ENCODE measurements around the gene EXOSC1.

EXOSC1 gene

GRCh38 chr10:97462309-97462708 lies 16.5 kb upstream of the EXOSC1 start:
- no peak overlapping the region for H3K9ac ChIP-seq (ENCODE audit: low read length in 5 of 5)
- H3K4me1 ChIP-seq (ENCODE audit: control insufficient read depth in 5 of 5, insufficient read depth in 5 of 5, low read length in 5 of 5), result peaks cover 4 to 27% (median 19%) of the 10 kb centered on the region in 5 donors
- peaks cover 7 to 94% (median 89%) of the 10 kb centered on the region in 5 donors for H3K36me3 ChIP-seq (ENCODE audit: control insufficient read depth in 5 of 5, insufficient read depth in 5 of 5, low read length in 5 of 5)
- H3K27me3 ChIP-seq (ENCODE audit: control insufficient read depth in 5 of 5, insufficient read depth in 4 of 5, low read length in 5 of 5), result no peaks in the 10 kb centered on the region
- no peaks in the 10 kb centered on the region for H3K9me3 ChIP-seq (ENCODE audit: control insufficient read depth in 5 of 5, low read length in 5 of 5)
- no peak overlapping the region for H3K27ac ChIP-seq (ENCODE audit: low read depth, low read length)
- H3K4me3 ChIP-seq (ENCODE audit: low read depth in 1 of 5, low read length in 5 of 5), result no peak overlapping the region

- peaks cover 7 to 94% (median 84%) of the 10 kb centered on the region in 5 donors for H3K36me3 ChIP-seq (ENCODE audit: control insufficient read depth in 5 of 5, insufficient read depth in 5 of 5, low read length in 5 of 5)
- no peak overlapping the region for H3K4me3 ChIP-seq (ENCODE audit: low read depth in 1 of 5, low read length in 5 of 5)
- H3K27me3 ChIP-seq (ENCODE audit: control insufficient read depth in 5 of 5, insufficient read depth in 4 of 5, low read length in 5 of 5), result no peaks in the 10 kb centered on the region
- peaks cover under 1 to 15% (median 7%) of the 10 kb centered on the region in 5 donors for H3K4me1 ChIP-seq (ENCODE audit: control insufficient read depth in 5 of 5, insufficient read depth in 5 of 5, low read length in 5 of 5)
- H3K9ac ChIP-seq (ENCODE audit: low read length in 5 of 5), result peak overlapping the region in 1 of 5 donors; percentile 23
- no peak overlapping the region for H3K27ac ChIP-seq (ENCODE audit: low read depth, low read length)
- no peaks in the 10 kb centered on the region for H3K9me3 ChIP-seq (ENCODE audit: control insufficient read depth in 5 of 5, low read length in 5 of 5)
These were observed 14.1 kb upstream of the EXOSC1 start for GRCh38 chr10:97459933-97460332.

- Histone ChIP-seq H3K27me3 (ENCODE audit: control insufficient read depth in 5 of 5, insufficient read depth in 4 of 5, low read length in 5 of 5) (no peaks in the 10 kb centered on the region), H3K27ac (ENCODE audit: low read depth, low read length) (no peak overlapping the region), H3K4me1 (ENCODE audit: control insufficient read depth in 5 of 5, insufficient read depth in 5 of 5, low read length in 5 of 5) (peaks cover 4 to 21% (median 11%) of the 10 kb centered on the region in 5 donors), H3K9me3 (ENCODE audit: control insufficient read depth in 5 of 5, low read length in 5 of 5) (no peaks in the 10 kb centered on the region), H3K36me3 (ENCODE audit: control insufficient read depth in 5 of 5, insufficient read depth in 5 of 5, low read length in 5 of 5) (peaks cover 7 to 89% (median 86%) of the 10 kb centered on the region in 5 donors), H3K9ac (ENCODE audit: low read length in 5 of 5) (no peak overlapping the region), H3K4me3 (ENCODE audit: low read depth in 1 of 5, low read length in 5 of 5) (no peak overlapping the region)
These were observed 13.3 kb upstream of the EXOSC1 start for GRCh38 chr10:97459111-97459510.

- Histone ChIP-seq H3K27ac (ENCODE audit: low read depth, low read length) (no peak overlapping the region), H3K27me3 (ENCODE audit: control insufficient read depth in 5 of 5, insufficient read depth in 4 of 5, low read length in 5 of 5) (no peaks in the 10 kb centered on the region), H3K9me3 (ENCODE audit: control insufficient read depth in 5 of 5, low read length in 5 of 5) (no peaks in the 10 kb centered on the region), H3K36me3 (ENCODE audit: control insufficient read depth in 5 of 5, insufficient read depth in 5 of 5, low read length in 5 of 5) (peaks cover 7 to 85% (median 73%) of the 10 kb centered on the region in 5 donors), H3K4me1 (ENCODE audit: control insufficient read depth in 5 of 5, insufficient read depth in 5 of 5, low read length in 5 of 5) (peaks cover 4 to 18% (median 15%) of the 10 kb centered on the region in 5 donors), H3K9ac (ENCODE audit: low read length in 5 of 5) (no peak overlapping the region), H3K4me3 (ENCODE audit: low read depth in 1 of 5, low read length in 5 of 5) (no peak overlapping the region)
These were observed 10.9 kb upstream of the EXOSC1 start for GRCh38 chr10:97456686-97457065.

- Histone ChIP-seq H3K9ac (ENCODE audit: low read length in 5 of 5) (no peak overlapping the region), H3K27me3 (ENCODE audit: control insufficient read depth in 5 of 5, insufficient read depth in 4 of 5, low read length in 5 of 5) (no peaks in the 10 kb centered on the region), H3K9me3 (ENCODE audit: control insufficient read depth in 5 of 5, low read length in 5 of 5) (no peaks in the 10 kb centered on the region), H3K27ac (ENCODE audit: low read depth, low read length) (peak overlapping the region; percentile 42), H3K36me3 (ENCODE audit: control insufficient read depth in 5 of 5, insufficient read depth in 5 of 5, low read length in 5 of 5) (peaks cover 7 to 82% (median 68%) of the 10 kb centered on the region in 5 donors), H3K4me1 (ENCODE audit: control insufficient read depth in 5 of 5, insufficient read depth in 5 of 5, low read length in 5 of 5) (peaks cover 4 to 18% (median 16%) of the 10 kb centered on the region in 5 donors), H3K4me3 (ENCODE audit: low read depth in 1 of 5, low read length in 5 of 5) (no peak overlapping the region)
These were observed 10.4 kb upstream of the EXOSC1 start for GRCh38 chr10:97456034-97456685.

GRCh38 chr10:97454330-97455036 lies 8.7 kb upstream of the EXOSC1 start:
- Histone ChIP-seq H3K27ac (ENCODE audit: low read depth, low read length) (peak overlapping the region; percentile 42), H3K36me3 (ENCODE audit: control insufficient read depth in 5 of 5, insufficient read depth in 5 of 5, low read length in 5 of 5) (peaks cover 0 to 69% (median 51%) of the 10 kb centered on the region in 5 donors), H3K9me3 (ENCODE audit: control insufficient read depth in 5 of 5, low read length in 5 of 5) (no peaks in the 10 kb centered on the region), H3K4me3 (ENCODE audit: low read depth in 1 of 5, low read length in 5 of 5) (no peak overlapping the region), H3K27me3 (ENCODE audit: control insufficient read depth in 5 of 5, insufficient read depth in 4 of 5, low read length in 5 of 5) (no peaks in the 10 kb centered on the region), H3K9ac (ENCODE audit: low read length in 5 of 5) (peak overlapping the region in 2 of 5 donors; percentile 29 to 44), H3K4me1 (ENCODE audit: control insufficient read depth in 5 of 5, insufficient read depth in 5 of 5, low read length in 5 of 5) (peaks cover 4 to 26% (median 22%) of the 10 kb centered on the region in 5 donors)

GRCh38 chr10:97452352-97452751 lies 6.5 kb upstream of the EXOSC1 start:
- Histone ChIP-seq H3K27ac (ENCODE audit: low read depth, low read length) (no peak overlapping the region), H3K4me1 (ENCODE audit: control insufficient read depth in 5 of 5, insufficient read depth in 5 of 5, low read length in 5 of 5) (peaks cover 6 to 30% (median 27%) of the 10 kb centered on the region in 5 donors), H3K27me3 (ENCODE audit: control insufficient read depth in 5 of 5, insufficient read depth in 4 of 5, low read length in 5 of 5) (no peaks in the 10 kb centered on the region), H3K4me3 (ENCODE audit: low read depth in 1 of 5, low read length in 5 of 5) (no peak overlapping the region), H3K9me3 (ENCODE audit: control insufficient read depth in 5 of 5, low read length in 5 of 5) (no peaks in the 10 kb centered on the region), H3K36me3 (ENCODE audit: control insufficient read depth in 5 of 5, insufficient read depth in 5 of 5, low read length in 5 of 5) (peaks cover 0 to 49% (median 32%) of the 10 kb centered on the region in 5 donors), H3K9ac (ENCODE audit: low read length in 5 of 5) (no peak overlapping the region)

- Histone ChIP-seq H3K4me3 (ENCODE audit: low read depth in 1 of 5, low read length in 5 of 5) (no peak overlapping the region), H3K36me3 (ENCODE audit: control insufficient read depth in 5 of 5, insufficient read depth in 5 of 5, low read length in 5 of 5) (peaks cover 0 to 41% (median 24%) of the 10 kb centered on the region in 5 donors), H3K4me1 (ENCODE audit: control insufficient read depth in 5 of 5, insufficient read depth in 5 of 5, low read length in 5 of 5) (peaks cover 6 to 38% (median 35%) of the 10 kb centered on the region in 5 donors), H3K9ac (ENCODE audit: low read length in 5 of 5) (no peak overlapping the region), H3K27me3 (ENCODE audit: control insufficient read depth in 5 of 5, insufficient read depth in 4 of 5, low read length in 5 of 5) (no peaks in the 10 kb centered on the region), H3K27ac (ENCODE audit: low read depth, low read length) (no peak overlapping the region), H3K9me3 (ENCODE audit: control insufficient read depth in 5 of 5, low read length in 5 of 5) (no peaks in the 10 kb centered on the region)
These were observed 5.8 kb upstream of the EXOSC1 start for GRCh38 chr10:97451605-97452004.

GRCh38 chr10:97450828-97451227 lies 5.0 kb upstream of the EXOSC1 start:
- no peak overlapping the region for H3K27ac ChIP-seq (ENCODE audit: low read depth, low read length)
- H3K9me3 ChIP-seq (ENCODE audit: control insufficient read depth in 5 of 5, low read length in 5 of 5), result no peaks in the 10 kb centered on the region
- no peak overlapping the region for H3K4me3 ChIP-seq (ENCODE audit: low read depth in 1 of 5, low read length in 5 of 5)
- no peak overlapping the region for H3K9ac ChIP-seq (ENCODE audit: low read length in 5 of 5)
- H3K36me3 ChIP-seq (ENCODE audit: control insufficient read depth in 5 of 5, insufficient read depth in 5 of 5, low read length in 5 of 5), result peaks cover 0 to 34% (median 17%) of the 10 kb centered on the region in 5 donors
- no peaks in the 10 kb centered on the region for H3K27me3 ChIP-seq (ENCODE audit: control insufficient read depth in 5 of 5, insufficient read depth in 4 of 5, low read length in 5 of 5)
- peaks cover 6 to 43% (median 40%) of the 10 kb centered on the region in 5 donors for H3K4me1 ChIP-seq (ENCODE audit: control insufficient read depth in 5 of 5, insufficient read depth in 5 of 5, low read length in 5 of 5)

GRCh38 chr10:97445357-97445721 lies 467 bp downstream of the EXOSC1 start:
- Histone ChIP-seq H3K27ac (ENCODE audit: low read depth, low read length) (peak overlapping the region; percentile 62), H3K36me3 (ENCODE audit: control insufficient read depth in 5 of 5, insufficient read depth in 5 of 5, low read length in 5 of 5) (peaks cover 0 to 15% (median 8%) of the 10 kb centered on the region in 5 donors), H3K4me1 (ENCODE audit: control insufficient read depth in 5 of 5, insufficient read depth in 5 of 5, low read length in 5 of 5) (peaks cover 3 to 32% (median 27%) of the 10 kb centered on the region in 5 donors), H3K9ac (ENCODE audit: low read length in 5 of 5) (peak overlapping the region in 4 of 5 donors; percentile 62 to 80 (median 72)), H3K4me3 (ENCODE audit: low read depth in 1 of 5, low read length in 5 of 5) (peak overlapping the region; percentile 93 to 99 (median 97)), H3K9me3 (ENCODE audit: control insufficient read depth in 5 of 5, low read length in 5 of 5) (no peaks in the 10 kb centered on the region), H3K27me3 (ENCODE audit: control insufficient read depth in 5 of 5, insufficient read depth in 4 of 5, low read length in 5 of 5) (no peaks in the 10 kb centered on the region)
